Breast epithelium (tissue), 4 donors: ENCODE data around the gene GRIP1. TPM values are rescaled to one million over a fixed set of nuclear protein-coding genes. Genes with fewer than 3 reads are reported as not detected.

Source experiments
- DNase-seq, 2 donors: peaks; one replicate each; pipeline ENCODE4 v3.0.0-alpha.2; 2019; ENCODE audit warnings: low spot score in 2 of 2
- H3K27ac ChIP-seq, 2 donors: fragments of 200-600 bp; sonication (generic) in 1 of 2; one replicate each; pipeline ENCODE4 v1.5.1; 2016 to 2019; ENCODE audit warnings: mild to moderate bottlenecking in 1 of 2
- H3K27me3 ChIP-seq, 2 donors: fragments of 200-600 bp; sonication (generic) in 1 of 2; one replicate each; pipeline versions ENCODE4 v1.5.1 to v1.6.0; 2017 to 2019; ENCODE audit warnings: control low read depth in 1 of 2, mild to moderate bottlenecking in 1 of 2
- H3K36me3 ChIP-seq: fragments of 200-600 bp; one replicate; pipeline ENCODE4 v1.5.1; 2019
- H3K4me1 ChIP-seq, 2 donors: fragments of 200-600 bp; sonication (generic); one replicate each; pipeline ENCODE4 v1.5.1; 2016 to 2019; ENCODE audit warnings: control low read depth in 1 of 2
- H3K4me3 ChIP-seq, 3 donors: fragments of 200-600 bp; sonication (generic); 1 replicate in 2 of 3; 2 replicates in 1 of 3; pipeline ENCODE4 v1.5.1; 2016 to 2019; ENCODE audit warnings: mild to moderate bottlenecking in 3 of 3, moderate library complexity in 2 of 3
- H3K9me3 ChIP-seq, 2 donors: fragments of 200-600 bp; sonication (generic) in 1 of 2; one replicate each; pipeline ENCODE4 v1.5.1; 2016 to 2019; ENCODE audit warnings: control low read depth in 1 of 2
- POLR2A ChIP-seq: fragments of 450-650 bp; IDR thresholded peaks from one replicate; pipeline ENCODE4 v1.6.1; 2016; ENCODE audit warnings: antibody characterized with exemption, mild to moderate bottlenecking, moderate library complexity
- POLR2AphosphoS5 ChIP-seq, 3 donors: sonication (generic); formaldehyde crosslinking; IDR thresholded peaks; one replicate each; pipeline ENCODE4 v1.6.1; 2017; ENCODE audit warnings: antibody characterized with exemption in 3 of 3
- intact Hi-C: fragments of 100-400 bp; cut with DNase I; formaldehyde crosslinking; loops from one replicate; pipeline ENCODE4 v1.15.1; 2023; ENCODE audit warnings: low total_unique reads
- total RNA-seq, 3 donors: library from RNA; depleted of rRNA; stranded (reverse); fragments of >200 nt; gene quantifications; one replicate each; pipeline ENCODE4 v1.1.0, GENCODE V29; 2016
- TF ChIP-seq, protein P1 (sequence below), 3 donors: fragments of 450-650 bp; IDR thresholded peaks; one replicate each; pipeline ENCODE4 v1.5.1; 2016 to 2017; ENCODE audit warnings: antibody characterized with exemption in 3 of 3, mild to moderate bottlenecking in 3 of 3, moderate library complexity in 3 of 3

GRIP1 gene
- total RNA-seq, 3 donors from 2014 or later: 0.48 to 6.3 (median 2.9) TPM

DNA sequence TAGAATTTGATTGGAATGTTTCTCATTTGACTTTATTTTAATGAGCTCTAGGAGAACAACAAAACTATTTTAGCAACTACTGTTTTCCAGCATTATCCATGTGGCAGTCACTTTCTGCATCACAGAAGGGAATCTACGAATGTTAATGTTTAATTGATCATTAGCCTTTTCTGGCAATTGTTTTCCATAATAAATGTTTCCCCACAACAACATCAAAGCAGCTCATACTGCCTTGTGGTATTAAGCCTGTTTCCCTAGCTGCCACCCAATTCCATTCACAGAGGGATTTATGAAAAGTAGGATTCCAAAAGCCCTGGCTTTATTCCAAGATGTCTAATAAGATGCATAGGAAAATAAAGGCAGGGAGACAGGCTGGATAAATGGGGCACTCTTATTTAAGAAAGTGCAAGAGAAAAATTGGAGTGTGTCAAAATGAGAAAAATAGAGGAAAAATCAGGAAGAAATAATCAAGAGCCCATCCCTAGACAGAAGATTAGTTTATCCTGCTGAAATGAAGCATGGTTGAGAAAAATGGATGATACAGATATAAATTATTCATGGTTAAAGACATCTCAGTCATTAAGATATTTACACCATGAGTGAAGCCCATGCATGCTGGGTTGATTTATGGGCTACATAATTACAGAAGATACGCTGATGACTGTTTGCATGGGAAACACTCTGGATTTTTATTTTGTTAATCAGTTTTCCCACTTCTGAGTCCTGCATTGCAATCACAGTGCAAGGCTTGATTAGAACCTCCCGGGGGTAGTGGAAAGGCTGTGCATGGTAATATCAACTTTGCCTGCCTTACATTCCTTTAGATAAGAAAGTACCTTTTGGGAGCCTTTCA is 196.3 kb downstream of the GRIP1 start:
- no peaks in the 10 kb centered on the region for H3K27me3 ChIP-seq
- no peak for TF ChIP-seq POLR2AphosphoS5 (IDR thresholded peaks at IDR 0.05)
- TF ChIP-seq, protein P1, sequence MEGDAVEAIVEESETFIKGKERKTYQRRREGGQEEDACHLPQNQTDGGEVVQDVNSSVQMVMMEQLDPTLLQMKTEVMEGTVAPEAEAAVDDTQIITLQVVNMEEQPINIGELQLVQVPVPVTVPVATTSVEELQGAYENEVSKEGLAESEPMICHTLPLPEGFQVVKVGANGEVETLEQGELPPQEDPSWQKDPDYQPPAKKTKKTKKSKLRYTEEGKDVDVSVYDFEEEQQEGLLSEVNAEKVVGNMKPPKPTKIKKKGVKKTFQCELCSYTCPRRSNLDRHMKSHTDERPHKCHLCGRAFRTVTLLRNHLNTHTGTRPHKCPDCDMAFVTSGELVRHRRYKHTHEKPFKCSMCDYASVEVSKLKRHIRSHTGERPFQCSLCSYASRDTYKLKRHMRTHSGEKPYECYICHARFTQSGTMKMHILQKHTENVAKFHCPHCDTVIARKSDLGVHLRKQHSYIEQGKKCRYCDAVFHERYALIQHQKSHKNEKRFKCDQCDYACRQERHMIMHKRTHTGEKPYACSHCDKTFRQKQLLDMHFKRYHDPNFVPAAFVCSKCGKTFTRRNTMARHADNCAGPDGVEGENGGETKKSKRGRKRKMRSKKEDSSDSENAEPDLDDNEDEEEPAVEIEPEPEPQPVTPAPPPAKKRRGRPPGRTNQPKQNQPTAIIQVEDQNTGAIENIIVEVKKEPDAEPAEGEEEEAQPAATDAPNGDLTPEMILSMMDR (IDR thresholded peaks at IDR 0.05): no peak
- no peak for TF ChIP-seq POLR2A
- DNase-seq: no peak
- no peak overlapping the region for H3K4me3 ChIP-seq
- H3K36me3 ChIP-seq: no peaks in the 10 kb centered on the region
- H3K4me1 ChIP-seq: no peaks in the 10 kb centered on the region
- intact Hi-C loops: no loop called here
- peaks cover 0 to 8% of the 10 kb centered on the region in 2 donors for H3K9me3 ChIP-seq
- no peak overlapping the region for H3K27ac ChIP-seq

- H3K36me3 ChIP-seq: no peaks in the 10 kb centered on the region
- intact Hi-C loops: no loop called here
- H3K4me1 ChIP-seq: no peaks in the 10 kb centered on the region
- no peaks in the 10 kb centered on the region for H3K9me3 ChIP-seq
- no peak overlapping the region for H3K27ac ChIP-seq
- TF ChIP-seq POLR2A (no peak), POLR2AphosphoS5 (IDR thresholded peaks at IDR 0.05) (no peak)
- TF ChIP-seq, protein P1 (IDR thresholded peaks at IDR 0.05): no peak
- H3K4me3 ChIP-seq: no peak overlapping the region
- DNase-seq: no peak
- no peaks in the 10 kb centered on the region for H3K27me3 ChIP-seq
These were observed 210.9 kb downstream of the GRIP1 start for GRCh38 chr12:66467932-66468331.

- Histone ChIP-seq H3K27ac (no peak overlapping the region), H3K4me3 (no peak overlapping the region), H3K36me3 (no peaks in the 10 kb centered on the region), H3K9me3 (no peaks in the 10 kb centered on the region), H3K4me1 (no peaks in the 10 kb centered on the region), H3K27me3 (no peaks in the 10 kb centered on the region)
- no peak for DNase-seq
- intact Hi-C loops: no loop called here
- no peak for TF ChIP-seq POLR2A
- no peak for TF ChIP-seq POLR2AphosphoS5 (IDR thresholded peaks at IDR 0.05)
These were observed 217.5 kb downstream of the GRIP1 start for GRCh38 chr12:66461331-66461730.

DNA sequence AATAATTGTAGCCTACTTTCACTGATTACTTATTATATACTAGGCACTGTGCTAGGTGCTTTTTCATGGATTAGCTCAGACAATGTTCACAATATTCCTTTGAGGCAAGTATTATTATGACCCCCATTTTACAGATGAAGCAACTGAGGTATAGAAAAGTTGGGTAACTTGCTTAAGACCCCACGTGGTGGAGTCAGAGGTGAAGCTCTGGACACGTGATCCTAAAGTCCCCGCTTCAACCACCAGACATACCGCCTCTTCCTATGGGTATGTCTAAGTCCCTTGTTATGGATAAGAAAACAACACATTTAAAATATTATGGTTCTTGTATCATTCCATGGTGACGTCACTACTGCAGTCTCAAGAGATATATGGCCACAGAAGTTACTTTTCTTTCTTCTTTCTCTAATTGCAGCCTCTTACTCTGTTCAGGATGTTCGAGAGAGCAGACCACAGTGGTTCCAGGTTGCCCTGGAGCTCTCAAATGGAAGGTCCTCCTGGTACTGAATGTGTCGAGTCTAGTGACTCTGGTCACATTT is 218.9 kb downstream of the GRIP1 start:
- H3K27ac ChIP-seq: no peak overlapping the region
- no peak for TF ChIP-seq POLR2A
- TF ChIP-seq POLR2AphosphoS5 (IDR thresholded peaks at IDR 0.05): no peak
- TF ChIP-seq, protein P1 (IDR thresholded peaks at IDR 0.05): no peak
- intact Hi-C loops: loop anchor here (1.0 kb wide), 1 partner anchor 10 kb away; no protein-coding TSS in a partner anchor
- H3K4me1 ChIP-seq: no peaks in the 10 kb centered on the region
- no peaks in the 10 kb centered on the region for H3K9me3 ChIP-seq
- DNase-seq: no peak
- no peaks in the 10 kb centered on the region for H3K36me3 ChIP-seq
- H3K4me3 ChIP-seq: no peak overlapping the region
- no peaks in the 10 kb centered on the region for H3K27me3 ChIP-seq

DNA sequence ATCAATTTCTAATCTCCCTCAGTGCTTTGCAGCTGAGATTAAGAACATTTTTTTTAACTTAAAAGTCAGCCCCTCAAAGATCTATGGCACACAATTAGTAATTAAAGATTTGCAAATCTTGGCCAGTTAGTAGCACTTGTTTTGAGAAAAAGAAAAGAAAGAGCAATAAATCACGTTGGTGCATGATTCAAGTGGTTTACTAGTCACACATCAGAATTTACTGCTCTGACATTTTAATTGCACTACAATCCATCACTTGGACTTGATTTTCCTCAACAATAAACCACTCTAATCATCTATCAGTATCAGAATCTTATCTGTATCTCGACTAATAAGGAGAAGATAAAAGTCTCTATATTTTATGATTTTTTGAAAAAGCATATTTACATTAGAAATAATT is 222.3 kb downstream of the GRIP1 start:
- H3K9me3 ChIP-seq: no peaks in the 10 kb centered on the region
- TF ChIP-seq, protein P1 (IDR thresholded peaks at IDR 0.05): no peak
- TF ChIP-seq POLR2A (no peak), POLR2AphosphoS5 (IDR thresholded peaks at IDR 0.05) (no peak)
- H3K27ac ChIP-seq: no peak overlapping the region
- intact Hi-C loops: no loop called here
- no peaks in the 10 kb centered on the region for H3K27me3 ChIP-seq
- no peak overlapping the region for H3K4me3 ChIP-seq
- no peaks in the 10 kb centered on the region for H3K36me3 ChIP-seq
- H3K4me1 ChIP-seq: no peaks in the 10 kb centered on the region
- no peak for DNase-seq
